Nephron (organoid): ENCODE data around the gene HDAC4.

Experiments used
- H3K27ac Mint-ChIP-seq, 3 experiments: 2 replicates each; pipeline ENCODE4 v1.8.0; 2020; ENCODE audit warnings: mixed read lengths in 3 of 3, mild to moderate bottlenecking in 2 of 3, moderate library complexity in 1 of 3
- H3K27me3 Mint-ChIP-seq: 2 replicates; pipeline ENCODE4 v1.8.0; 2021; ENCODE audit warnings: low read depth, mild to moderate bottlenecking, moderate library complexity, mixed read lengths
- H3K36me3 Mint-ChIP-seq: 2 replicates; pipeline ENCODE4 v1.8.0; 2020; ENCODE audit warnings: low read depth, mixed read lengths
- H3K4me1 Mint-ChIP-seq: 2 replicates; pipeline ENCODE4 v1.8.0; 2020; ENCODE audit warnings: mixed read lengths
- H3K4me3 Mint-ChIP-seq, 3 experiments: 2 replicates each; pipeline ENCODE4 v1.8.0; 2020; ENCODE audit warnings: mild to moderate bottlenecking in 3 of 3, mixed read lengths in 3 of 3, moderate library complexity in 2 of 3
- H3K9me3 Mint-ChIP-seq: 2 replicates; pipeline ENCODE4 v1.8.0; 2020; ENCODE audit warnings: mixed read lengths
- TF ChIP-seq, protein P1 (sequence below), 3 experiments: fragments of 200-600 bp; sonication (generic); IDR thresholded peaks; one replicate each; pipeline ENCODE4 v1.5.0; 2021; ENCODE audit warnings: antibody characterized with exemption in 3 of 3; ENCODE audit not compliant: unreplicated experiment in 3 of 3

Gene HDAC4

GRCh38 chr2:239337877-239338484, 62.8 kb downstream of the HDAC4 start:
- Mint-ChIP-seq H3K27ac (peak overlapping the region in 2 of 3 experiments; percentile 16), H3K4me1 (peaks cover 16% of the 10 kb centered on the region), H3K27me3 (no peaks in the 10 kb centered on the region), H3K4me3 (no peak overlapping the region), H3K36me3 (peaks cover 13% of the 10 kb centered on the region), H3K9me3 (no peaks in the 10 kb centered on the region)
- TF ChIP-seq, protein P1, sequence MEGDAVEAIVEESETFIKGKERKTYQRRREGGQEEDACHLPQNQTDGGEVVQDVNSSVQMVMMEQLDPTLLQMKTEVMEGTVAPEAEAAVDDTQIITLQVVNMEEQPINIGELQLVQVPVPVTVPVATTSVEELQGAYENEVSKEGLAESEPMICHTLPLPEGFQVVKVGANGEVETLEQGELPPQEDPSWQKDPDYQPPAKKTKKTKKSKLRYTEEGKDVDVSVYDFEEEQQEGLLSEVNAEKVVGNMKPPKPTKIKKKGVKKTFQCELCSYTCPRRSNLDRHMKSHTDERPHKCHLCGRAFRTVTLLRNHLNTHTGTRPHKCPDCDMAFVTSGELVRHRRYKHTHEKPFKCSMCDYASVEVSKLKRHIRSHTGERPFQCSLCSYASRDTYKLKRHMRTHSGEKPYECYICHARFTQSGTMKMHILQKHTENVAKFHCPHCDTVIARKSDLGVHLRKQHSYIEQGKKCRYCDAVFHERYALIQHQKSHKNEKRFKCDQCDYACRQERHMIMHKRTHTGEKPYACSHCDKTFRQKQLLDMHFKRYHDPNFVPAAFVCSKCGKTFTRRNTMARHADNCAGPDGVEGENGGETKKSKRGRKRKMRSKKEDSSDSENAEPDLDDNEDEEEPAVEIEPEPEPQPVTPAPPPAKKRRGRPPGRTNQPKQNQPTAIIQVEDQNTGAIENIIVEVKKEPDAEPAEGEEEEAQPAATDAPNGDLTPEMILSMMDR (IDR thresholded peaks at IDR 0.05; ENCODE audit: unreplicated experiment in 3 of 3) = no peak

DNA sequence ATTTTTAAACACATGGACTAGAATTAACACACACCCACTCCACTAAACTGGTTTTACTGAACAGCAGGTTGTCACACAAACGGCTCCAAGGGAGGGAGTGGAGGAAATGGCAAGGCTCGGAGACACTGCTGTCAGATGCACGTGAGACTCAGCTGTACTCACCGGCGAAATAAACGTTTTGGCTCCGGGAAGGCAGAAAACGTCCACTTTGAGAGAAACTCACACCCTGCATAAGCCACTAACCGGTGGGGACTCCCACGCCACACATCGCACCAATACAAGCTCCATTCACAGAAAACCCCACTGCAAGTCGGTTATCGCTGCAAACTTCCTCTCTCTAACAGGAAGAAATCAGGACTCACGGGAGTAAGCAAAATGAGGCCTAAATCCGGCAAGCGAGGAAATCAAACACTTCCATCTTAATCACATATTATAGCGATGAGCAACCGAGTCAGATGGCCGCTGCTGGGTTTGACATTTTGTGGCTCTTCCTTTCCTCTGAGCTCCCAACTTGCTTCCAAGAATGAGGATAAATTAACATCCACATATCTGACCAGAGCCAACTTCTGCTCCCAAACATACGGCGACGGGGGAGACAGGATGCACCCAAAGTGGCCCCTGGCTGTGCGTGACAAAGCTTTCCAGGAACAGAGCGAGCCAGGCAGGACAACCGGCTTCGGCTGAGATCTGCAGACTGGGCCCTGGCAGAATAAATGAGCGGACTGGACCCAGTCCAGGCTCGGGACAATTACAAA, 63.5 kb downstream of the HDAC4 start:
- TF ChIP-seq, protein P1 (IDR thresholded peaks at IDR 0.05; ENCODE audit: unreplicated experiment in 3 of 3) = no peak
- Mint-ChIP-seq H3K4me3 (no peak overlapping the region), H3K4me1 (peaks cover 18% of the 10 kb centered on the region), H3K9me3 (no peaks in the 10 kb centered on the region), H3K27me3 (no peaks in the 10 kb centered on the region), H3K27ac (no peak overlapping the region), H3K36me3 (peaks cover 10% of the 10 kb centered on the region)

DNA sequence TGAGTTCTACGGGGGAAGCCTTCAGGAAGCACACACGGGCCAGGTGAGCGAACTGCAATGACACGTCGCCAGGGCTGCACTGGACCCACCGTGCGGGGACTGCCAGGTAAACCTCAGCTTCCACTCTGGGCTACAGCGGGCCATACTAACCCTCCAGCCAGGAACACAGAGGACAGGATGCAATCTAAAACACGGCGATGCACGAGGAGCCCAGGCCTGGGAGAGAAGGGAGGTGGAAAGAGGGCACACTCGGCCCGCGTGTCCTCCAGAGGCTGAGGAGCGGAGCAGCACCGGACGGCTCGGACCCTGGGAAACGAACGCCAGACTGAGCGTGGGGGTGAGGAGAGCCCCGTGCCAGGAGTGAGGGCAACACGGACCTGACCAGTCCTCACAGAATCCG, 69.3 kb downstream of the HDAC4 start:
- Mint-ChIP-seq H3K9me3 (no peaks in the 10 kb centered on the region), H3K36me3 (peaks cover 4% of the 10 kb centered on the region), H3K4me3 (no peak overlapping the region), H3K27ac (peak overlapping the region in 1 of 3 experiments; percentile 91), H3K4me1 (peaks cover 60% of the 10 kb centered on the region), H3K27me3 (no peaks in the 10 kb centered on the region)
- TF ChIP-seq, protein P1 (IDR thresholded peaks at IDR 0.05; ENCODE audit: unreplicated experiment in 3 of 3) = no peak

DNA sequence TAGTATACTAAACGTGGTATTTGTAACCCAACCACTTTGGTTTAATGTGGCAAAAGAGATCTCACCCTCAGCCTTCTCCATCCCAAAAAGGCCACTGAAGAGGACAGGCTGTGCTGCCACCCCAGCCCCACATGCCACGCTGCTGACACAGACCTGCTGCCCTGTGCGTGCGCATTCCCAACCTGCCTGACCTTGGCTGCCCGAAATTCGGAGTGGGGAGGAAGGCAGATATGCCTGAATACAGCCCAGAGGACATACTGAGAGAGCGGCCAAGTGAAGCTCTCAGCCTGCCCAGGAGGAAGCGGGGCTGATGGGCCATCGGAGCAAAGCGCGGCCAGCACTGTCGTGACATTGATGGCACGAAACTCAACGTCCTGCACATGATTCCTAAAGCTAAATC, 70.0 kb downstream of the HDAC4 start:
- TF ChIP-seq, protein P1 (IDR thresholded peaks at IDR 0.05; ENCODE audit: unreplicated experiment in 3 of 3) = no peak
- H3K4me3 Mint-ChIP-seq = no peak overlapping the region
- H3K4me1 Mint-ChIP-seq = peaks cover 66% of the 10 kb centered on the region
- H3K27ac Mint-ChIP-seq = peak overlapping the region in 1 of 3 experiments; percentile 91
- no peaks in the 10 kb centered on the region for H3K9me3 Mint-ChIP-seq
- H3K36me3 Mint-ChIP-seq = peaks cover 4% of the 10 kb centered on the region
- no peaks in the 10 kb centered on the region for H3K27me3 Mint-ChIP-seq

DNA sequence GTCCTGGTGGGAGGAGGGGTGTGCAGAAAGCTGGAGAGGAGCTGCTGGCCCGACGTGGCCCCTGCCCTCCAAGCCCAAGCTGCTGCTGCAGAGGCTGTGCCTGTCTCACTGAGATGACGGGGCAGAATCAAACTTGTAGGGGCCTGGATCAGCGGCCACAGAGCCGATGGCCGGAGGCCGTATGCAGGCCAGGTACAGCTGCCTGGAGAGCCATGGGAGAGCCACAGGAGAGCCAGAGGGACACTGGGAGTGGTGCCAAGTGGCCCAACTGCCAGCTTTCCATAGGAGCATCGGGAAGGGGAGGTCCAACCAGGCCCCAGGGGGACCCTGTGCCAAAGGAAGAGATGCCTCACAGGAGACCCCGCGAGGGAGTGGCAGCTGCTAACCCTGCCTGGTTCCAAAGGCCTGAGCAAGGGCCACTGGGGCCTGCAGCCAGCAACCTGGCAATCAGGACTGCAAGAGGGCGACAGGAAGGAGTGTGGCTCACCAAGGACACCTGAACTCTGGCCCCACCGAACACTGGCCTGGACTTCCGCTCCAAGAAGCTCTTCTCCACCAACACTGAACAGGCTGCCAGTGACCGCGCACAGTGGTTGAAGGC, 70.7 kb downstream of the HDAC4 start:
- Mint-ChIP-seq H3K4me1 (peaks cover 70% of the 10 kb centered on the region), H3K36me3 (peaks cover 3% of the 10 kb centered on the region), H3K4me3 (no peak overlapping the region), H3K9me3 (no peaks in the 10 kb centered on the region), H3K27ac (peak overlapping the region; percentile 74 to 91 (median 82)), H3K27me3 (no peaks in the 10 kb centered on the region)
- TF ChIP-seq, protein P1 (IDR thresholded peaks at IDR 0.05; ENCODE audit: unreplicated experiment in 3 of 3) = no peak
